Measurements from ENCODE around the gene MICALL1. TPM values are rescaled to one million over a fixed set of nuclear protein-coding genes. Genes with fewer than 3 reads are reported as not detected.

Gene MICALL1
- total and polyA plus RNA-seq, 2 of the 13 experiments (the other 11 are each of a cell fraction or from before 2014, with no cell fraction given), result 7.6 to 10.6 TPM

- TF ChIP-seq SALL1 (CRISPR knock-in tag; IDR thresholded peaks at IDR 0.05) (no peak; the same call in none of the 2 replicates), ATF6 (CRISPR knock-in tag; conservative IDR thresholded peaks at IDR 0.05) (no peak), YEATS4 (CRISPR knock-in tag; IDR thresholded peaks at IDR 0.05; ENCODE audit: borderline replicate concordance) (no peak), TEF (CRISPR knock-in tag; IDR thresholded peaks at IDR 0.05) (no peak), ZNF609 (CRISPR knock-in tag; IDR thresholded peaks at IDR 0.05; ENCODE audit: borderline replicate concordance) (peak; percentile 41; the same call in 1 of the 2 replicates), ZNF292 (CRISPR knock-in tag; IDR thresholded peaks at IDR 0.05; ENCODE audit: borderline replicate concordance, low read depth) (no peak), MED1 (CRISPR knock-in tag; IDR thresholded peaks at IDR 0.05) (peak; percentile 69), SP5 (CRISPR knock-in tag; IDR thresholded peaks at IDR 0.05; ENCODE audit: borderline replicate concordance, low read depth) (0 out of 2 replicates have a peak, but pooled peaks have one; percentile 30), GATAD1 (CRISPR knock-in tag; IDR thresholded peaks at IDR 0.05) (no peak), SATB2 (CRISPR knock-in tag; IDR thresholded peaks at IDR 0.05) (no peak), IRF1 (CRISPR knock-in tag; IDR thresholded peaks at IDR 0.05; ENCODE audit: low read depth) (0 out of 2 replicates have a peak, but pooled peaks have one; percentile 45), ONECUT2 (CRISPR knock-in tag; IDR thresholded peaks at IDR 0.05) (no peak), ZSCAN30 (CRISPR knock-in tag; IDR thresholded peaks at IDR 0.05) (no peak), ZNF547 (CRISPR knock-in tag; IDR thresholded peaks at IDR 0.05) (no peak), ZNF672 (CRISPR knock-in tag; IDR thresholded peaks at IDR 0.05) (no peak), ZNF644 (CRISPR knock-in tag; IDR thresholded peaks at IDR 0.05; ENCODE audit: low read depth) (no peak), U2AF1 (optimal IDR thresholded peaks at IDR 0.05; ENCODE audit: low read depth, low read length) (no peak), MZF1 (CRISPR knock-in tag; IDR thresholded peaks at IDR 0.05; ENCODE audit: borderline replicate concordance) (no peak), CREBL2 (CRISPR knock-in tag; IDR thresholded peaks at IDR 0.05; ENCODE audit: borderline replicate concordance) (no peak), SIN3B (IDR thresholded peaks at IDR 0.05; ENCODE audit: low read length) (no peak), NR2F2 (IDR thresholded peaks at IDR 0.05; ENCODE audit: borderline replicate concordance, low read depth) (no peak), POGZ (CRISPR knock-in tag; IDR thresholded peaks at IDR 0.05) (no peak)
These were observed 9.9 kb upstream of the MICALL1 start (continued) for GRCh38 chr22:37896181-37896592.
